HG03442 (cell line): Measurements from ENCODE around the gene CYP2W1.
"Not testable (repeated sequence)": the region's sequence is repeated elsewhere in the genome, so short reads cannot be mapped to it uniquely, and the experiment has no call there.

Source experiments
- ATAC-seq: cut with Tn5 transposase; IDR thresholded peaks from one replicate; pipeline ENCODE4 v1.9.1; 2021; ENCODE audit warnings: mild to moderate bottlenecking, moderate library complexity; ENCODE audit not compliant: unreplicated experiment

CYP2W1 gene

GRCh38 chr7:951881-952547 is 31.0 kb upstream of the CYP2W1 start:
- no peak for ATAC-seq

GRCh38 chr7:952548-953441 is 30.2 kb upstream of the CYP2W1 start:
- ATAC-seq, result no peak

DNA sequence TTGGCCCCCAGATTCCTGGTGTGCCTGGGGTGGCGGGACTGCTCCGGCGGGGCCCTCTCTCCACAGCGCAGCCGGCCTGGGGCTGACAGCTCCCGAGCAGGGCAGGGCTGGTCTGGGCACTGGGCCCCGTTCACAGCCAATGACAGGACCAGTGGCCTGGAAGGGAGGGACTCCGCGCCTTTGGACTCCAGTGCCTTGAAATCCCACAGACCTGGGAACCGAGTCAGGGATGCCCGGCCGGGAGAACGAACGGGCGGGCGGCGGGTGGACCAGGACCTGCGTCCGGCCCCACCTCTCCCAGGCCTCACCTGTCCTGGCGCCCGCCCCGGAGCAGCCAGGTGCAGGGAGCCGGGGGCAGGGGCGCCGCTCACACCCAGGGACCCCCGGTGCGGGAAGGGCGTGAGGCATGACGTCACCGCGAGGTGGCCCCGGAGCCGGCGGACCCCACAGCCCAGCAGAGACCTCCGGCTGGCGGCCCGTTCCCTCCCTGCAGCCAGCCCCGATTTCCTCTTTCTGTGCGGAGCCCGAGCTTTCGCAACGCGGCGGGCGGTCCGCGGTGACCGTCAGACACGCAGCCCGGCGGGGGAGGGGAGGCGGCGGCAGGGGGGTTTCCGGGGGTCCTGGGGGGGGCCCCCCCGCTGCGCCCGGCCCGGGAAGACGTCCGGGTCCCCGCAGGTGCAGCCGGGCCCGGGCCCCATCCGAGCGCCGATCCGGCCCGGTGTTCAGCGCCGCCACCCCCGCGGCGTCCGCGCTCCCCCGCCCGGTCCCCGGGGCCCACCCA is 29.2 kb upstream of the CYP2W1 start:
- ATAC-seq, result no peak

DNA sequence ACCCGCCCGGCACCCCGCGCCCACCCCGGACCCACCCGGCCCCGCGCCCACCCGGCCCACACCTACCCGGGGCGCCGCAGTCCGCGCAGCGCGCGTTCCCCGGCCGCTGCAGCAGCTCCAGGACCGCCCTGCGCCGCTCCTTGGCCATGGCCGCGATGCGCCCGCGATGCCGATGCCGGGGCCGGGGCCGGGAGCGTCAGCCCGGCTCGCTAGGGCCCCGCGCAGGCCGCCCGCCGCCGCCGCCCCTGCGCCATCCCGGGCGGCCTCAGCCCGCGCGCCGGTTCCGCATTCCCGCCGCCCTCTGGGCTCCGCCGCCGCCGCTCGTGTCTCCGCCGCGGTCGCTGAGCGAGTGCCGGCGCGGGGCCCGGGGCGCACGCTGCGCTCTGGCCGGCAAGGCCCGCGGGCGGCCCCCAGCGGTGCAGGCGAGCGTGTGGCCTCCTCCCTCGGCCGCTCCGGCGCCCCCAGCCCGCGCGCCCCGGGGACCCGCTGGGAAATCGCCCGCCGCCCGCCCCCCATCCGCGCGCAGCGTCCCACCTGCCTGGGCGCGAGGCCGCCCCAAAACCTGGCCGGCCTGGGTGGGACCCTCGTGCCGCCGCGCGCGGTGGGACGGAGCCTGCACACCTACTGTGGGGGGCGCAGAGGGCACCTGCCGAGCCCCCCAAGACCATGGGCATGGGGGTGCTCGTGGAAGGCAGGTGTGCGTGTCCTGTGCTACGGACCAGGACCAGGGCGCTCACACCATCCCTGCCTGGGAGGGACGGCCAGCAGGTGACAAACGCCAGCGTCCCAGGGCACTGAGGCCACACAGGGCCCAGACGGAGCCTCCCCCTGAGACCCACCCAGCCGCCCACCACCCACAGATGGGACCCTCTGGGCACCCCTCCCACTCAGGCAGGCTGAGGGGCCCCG is 28.4 kb upstream of the CYP2W1 start, which contains the start of gene ADAP1:
Gene ADAP1, minus strand, starts transcription at position 351 of the 909 bp plus-strand sequence. Its CDS starts 203 bp downstream, at position 148.
- ATAC-seq, result no peak

GRCh38 chr7:956031-956430 is 26.9 kb upstream of the CYP2W1 start:
- ATAC-seq, result no peak

DNA sequence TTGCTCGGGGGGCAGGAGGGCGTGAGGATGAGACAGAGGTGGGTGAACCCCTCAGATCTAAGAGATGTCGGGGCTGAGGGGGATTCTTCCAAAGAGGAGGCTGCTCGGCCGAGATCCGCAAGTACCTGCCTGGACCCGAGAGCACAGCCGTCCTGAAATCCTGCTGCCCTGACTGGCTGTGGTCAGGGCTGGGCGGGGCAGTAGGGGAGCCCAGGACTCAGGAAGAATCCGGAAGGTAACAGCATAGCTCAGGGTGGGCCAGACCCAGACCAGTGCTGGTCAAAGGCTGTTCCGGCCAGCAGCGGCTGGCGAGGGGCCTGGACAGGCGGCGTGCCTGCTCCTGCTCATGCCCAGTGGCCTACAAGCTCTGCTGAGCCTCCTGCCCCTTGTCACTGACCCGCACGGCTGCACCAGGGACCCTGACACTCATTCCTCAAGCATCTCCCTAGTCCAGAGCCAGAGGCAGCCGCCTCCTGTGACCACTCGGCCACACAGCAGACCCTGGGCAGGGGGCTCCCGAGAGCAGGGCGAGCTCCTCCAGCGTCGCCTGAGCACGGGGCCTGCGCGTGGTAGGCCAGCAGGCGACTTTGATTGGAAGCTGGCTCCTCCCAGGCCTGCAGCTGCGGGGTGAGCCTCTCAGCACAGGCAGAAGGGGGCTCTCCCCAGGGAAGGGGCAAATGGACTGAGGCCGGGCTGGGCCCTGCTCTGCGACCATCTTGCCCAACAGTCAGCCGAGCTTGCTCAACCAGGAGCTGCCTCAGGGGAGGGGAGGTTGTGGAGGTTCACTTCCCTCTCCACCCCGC is 25.4 kb upstream of the CYP2W1 start:
- ATAC-seq, result no peak

- no peak for ATAC-seq
These were observed 24.5 kb upstream of the CYP2W1 start for GRCh38 chr7:958221-959200.

DNA sequence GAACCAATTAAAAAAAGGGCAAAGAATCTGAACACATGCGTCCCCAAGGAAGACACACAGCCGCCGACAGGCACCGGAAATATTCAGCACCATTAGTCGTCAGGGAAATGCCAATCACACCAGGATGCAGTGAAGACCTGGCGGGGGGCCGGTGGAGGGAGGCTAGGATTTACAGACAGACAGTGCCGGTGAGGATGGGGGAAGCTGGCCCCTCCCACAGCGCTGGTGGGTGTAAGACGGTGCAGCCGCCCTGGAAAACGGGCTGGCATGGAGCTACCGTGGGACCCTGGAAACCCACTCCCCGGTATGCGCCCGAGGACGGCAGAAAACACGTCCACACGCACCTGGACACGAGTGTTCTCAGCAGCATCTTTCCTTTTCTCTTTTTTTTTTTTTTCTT is 23.7 kb upstream of the CYP2W1 start:
- no peak for ATAC-seq

GRCh38 chr7:959740-960139 is 23.2 kb upstream of the CYP2W1 start:
- ATAC-seq, result not testable (repeated sequence)

- ATAC-seq, result no peak
These were observed 22.6 kb upstream of the CYP2W1 start for GRCh38 chr7:960269-960871.

GRCh38 chr7:960972-961371 is 22.0 kb upstream of the CYP2W1 start:
- ATAC-seq, result not testable (repeated sequence)

GRCh38 chr7:961546-962400 is 21.2 kb upstream of the CYP2W1 start:
- no peak for ATAC-seq

DNA sequence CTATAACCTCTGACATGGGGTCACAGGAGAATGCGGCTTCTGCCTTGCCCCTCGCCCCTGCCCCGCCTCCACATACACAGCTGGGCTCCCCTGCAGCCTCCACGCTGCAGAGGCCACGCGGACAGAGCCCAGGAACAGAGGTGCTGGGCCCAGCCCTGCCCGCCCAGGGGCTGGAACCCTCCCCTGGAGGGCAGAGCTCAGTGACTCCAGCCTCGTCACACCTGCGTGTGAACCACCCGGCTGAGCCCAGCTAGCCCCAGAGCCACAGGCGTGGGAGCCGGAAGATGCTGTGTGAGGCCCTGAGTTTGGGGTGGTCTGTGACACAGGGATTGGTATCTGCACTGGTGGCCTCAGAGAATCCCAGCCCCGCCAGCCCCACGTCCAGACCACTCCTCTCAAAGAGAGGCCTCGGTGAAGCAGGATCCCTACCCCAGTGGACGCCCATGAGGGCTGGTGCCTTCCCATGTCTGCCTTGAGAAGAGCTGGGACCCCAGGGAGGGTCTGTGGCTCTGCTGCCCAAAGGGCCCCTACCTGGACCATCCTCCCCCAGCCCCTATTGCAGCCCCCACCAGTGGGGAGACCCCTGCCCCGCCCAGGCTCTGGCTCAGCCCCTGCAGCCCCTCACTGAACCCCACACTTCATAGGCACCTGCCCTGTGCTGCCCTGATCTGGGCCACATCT is 20.4 kb upstream of the CYP2W1 start:
- ATAC-seq, result no peak

GRCh38 chr7:963236-964078 is 19.5 kb upstream of the CYP2W1 start:
- no peak for ATAC-seq

GRCh38 chr7:964401-965231 is 18.4 kb upstream of the CYP2W1 start:
- ATAC-seq, result no peak
